ENCODE results near the gene PANK4. TPM values are rescaled to one million over a fixed set of nuclear protein-coding genes. Genes with fewer than 3 reads are reported as not detected.
"Not testable (repeated sequence)": the region's sequence is repeated elsewhere in the genome, so short reads cannot be mapped to it uniquely, and the experiment has no call there.

PANK4 gene
- total RNA-seq, 1 experiment from 2014 or later: 32.9 TPM

GRCh38 chr1:2472561-2473177, 53.7 kb downstream of the PANK4 start:
- DNase-seq (ENCODE audit: low spot score): no peak
- in situ Hi-C loops (cut with HindIII; ENCODE audit: low sequenced_read_pairs): no loop called here

GRCh38 chr1:2472109-2472508, 54.3 kb downstream of the PANK4 start:
- in situ Hi-C loops (cut with HindIII; ENCODE audit: low sequenced_read_pairs): no loop called here
- DNase-seq (ENCODE audit: low spot score): no peak

- in situ Hi-C loops (cut with HindIII; ENCODE audit: low sequenced_read_pairs): no loop called here
Measured at GRCh38 chr1:2471587-2472001, 54.8 kb downstream of the PANK4 start.

GRCh38 chr1:2471159-2471471, 55.3 kb downstream of the PANK4 start:
- no peak for DNase-seq (ENCODE audit: low spot score)
- in situ Hi-C loops (cut with HindIII; ENCODE audit: low sequenced_read_pairs): no loop called here

More at GRCh38 chr1:2471587-2472001, 54.8 kb downstream of the PANK4 start:
- DNase-seq (ENCODE audit: low spot score): no peak

- in situ Hi-C loops (cut with HindIII; ENCODE audit: low sequenced_read_pairs): no loop called here
- DNase-seq (ENCODE audit: low spot score): no peak
Measured at GRCh38 chr1:2470290-2471158, 55.9 kb downstream of the PANK4 start.

- DNase-seq (ENCODE audit: low spot score): peak; percentile 91
- in situ Hi-C loops (cut with HindIII; ENCODE audit: low sequenced_read_pairs): no loop called here
Measured at GRCh38 chr1:2469103-2469940, 57.1 kb downstream of the PANK4 start.

GRCh38 chr1:2468540-2468939, 57.9 kb downstream of the PANK4 start:
- in situ Hi-C loops (cut with HindIII; ENCODE audit: low sequenced_read_pairs): no loop called here
- peak; percentile 58 for DNase-seq (ENCODE audit: low spot score)

GRCh38 chr1:2468041-2468472, 58.3 kb downstream of the PANK4 start:
- no peak for DNase-seq (ENCODE audit: low spot score)

GRCh38 chr1:2466958-2467554, 59.3 kb downstream of the PANK4 start:
- in situ Hi-C loops (cut with HindIII; ENCODE audit: low sequenced_read_pairs): no loop called here
- peak; percentile 70 for DNase-seq (ENCODE audit: low spot score)

More at GRCh38 chr1:2468041-2468472, 58.3 kb downstream of the PANK4 start:
- in situ Hi-C loops (cut with HindIII; ENCODE audit: low sequenced_read_pairs): no loop called here

- no peak for DNase-seq (ENCODE audit: low spot score)
- in situ Hi-C loops (cut with HindIII; ENCODE audit: low sequenced_read_pairs): no loop called here
Measured at GRCh38 chr1:2466270-2466665, 60.1 kb downstream of the PANK4 start.

GRCh38 chr1:2465371-2466269, 60.8 kb downstream of the PANK4 start:
- in situ Hi-C loops (cut with HindIII; ENCODE audit: low sequenced_read_pairs): no loop called here
- DNase-seq (ENCODE audit: low spot score): no peak

- in situ Hi-C loops (cut with HindIII; ENCODE audit: low sequenced_read_pairs): no loop called here
Measured at GRCh38 chr1:2463396-2463795, 63.0 kb downstream of the PANK4 start.

GRCh38 chr1:2462819-2463218, 63.6 kb downstream of the PANK4 start:
- in situ Hi-C loops (cut with HindIII; ENCODE audit: low sequenced_read_pairs): no loop called here
- DNase-seq (ENCODE audit: low spot score): no peak

More at GRCh38 chr1:2463396-2463795, 63.0 kb downstream of the PANK4 start:
- no peak for DNase-seq (ENCODE audit: low spot score)

- DNase-seq (ENCODE audit: low spot score): peak; percentile 90
- in situ Hi-C loops (cut with HindIII; ENCODE audit: low sequenced_read_pairs): no loop called here
Measured at GRCh38 chr1:2460996-2461751, 65.2 kb downstream of the PANK4 start.

- in situ Hi-C loops (cut with HindIII; ENCODE audit: low sequenced_read_pairs): no loop called here
- DNase-seq (ENCODE audit: low spot score): no peak
Measured at GRCh38 chr1:2460203-2460602, 66.2 kb downstream of the PANK4 start.

- DNase-seq (ENCODE audit: low spot score): peak; percentile 91
- in situ Hi-C loops (cut with HindIII; ENCODE audit: low sequenced_read_pairs): no loop called here
Measured at GRCh38 chr1:2459757-2460156, 66.6 kb downstream of the PANK4 start.

GRCh38 chr1:2459102-2459753, 67.2 kb downstream of the PANK4 start:
- DNase-seq (ENCODE audit: low spot score); in situ Hi-C loops (cut with HindIII; ENCODE audit: low sequenced_read_pairs): not testable (repeated sequence)
